IMR-90 (cell line): ENCODE measurements around the gene BCL2. TPM values are rescaled to one million over a fixed set of nuclear protein-coding genes. Genes with fewer than 3 reads are reported as not detected.

Experiments
- ATAC-seq: fragments of 200-7000 bp; cut with Tn5 transposase; 2 replicates; pipeline ENCODE4 v1.9.1; 2020; ENCODE audit warnings: low read depth, mild to moderate bottlenecking, moderate library complexity
- BruUV-seq: library from RNA; stranded (reverse); fragments of 400-500 nt; replicated peaks from 2 replicates; lab custom pipeline; 2021; lab: Mats Ljungman, UMichigan
- CTCF ChIA-PET: fragments of 300-600 bp; formaldehyde crosslinking; extraction: SDS; loops from one replicate; lab custom pipeline; 2021; ENCODE audit warnings: antibody characterized with exemption; lab: Yijun Ruan, JAX
- POLR2A ChIA-PET: fragments of 300-600 bp; sonication (Branson Sonifier 250); formaldehyde crosslinking; loops from one replicate; lab custom pipeline; 2022; ENCODE audit warnings: antibody characterized with exemption; ENCODE audit not compliant: unreplicated experiment; lab: Charles Lee
- DNase-seq: peaks from one replicate; pipeline ENCODE4 v3.0.0; 2013
- H2AFZ ChIP-seq: replicated peaks from 2 replicates; pipeline ENCODE3; 2013; ENCODE audit warnings: low read length, mild to moderate bottlenecking; ENCODE audit not compliant: poor library complexity
- H2AK5ac ChIP-seq: 2 replicates; pipeline ENCODE4 v1.6.1; 2013; ENCODE audit warnings: low read depth, low read length, inconsistent platforms
- H2AK9ac ChIP-seq: replicated peaks from 2 replicates; pipeline ENCODE3; 2013; ENCODE audit warnings: mild to moderate bottlenecking, low read depth, low read length, moderate library complexity; ENCODE audit not compliant: poor library complexity
- H2BK120ac ChIP-seq: 2 replicates; pipeline ENCODE4 v1.6.1; 2013; ENCODE audit warnings: low read depth, low read length, inconsistent platforms
- H2BK15ac ChIP-seq: 3 replicates; pipeline ENCODE4 v1.6.1; 2013; ENCODE audit warnings: low read depth, low read length, inconsistent platforms
- H2BK20ac ChIP-seq: 2 replicates; pipeline ENCODE4 v1.6.1; 2013; ENCODE audit warnings: low read depth, mild to moderate bottlenecking, inconsistent platforms, low read length, moderate library complexity
- H2BK5ac ChIP-seq: 2 replicates; pipeline ENCODE4 v1.6.1; 2013; ENCODE audit warnings: mild to moderate bottlenecking, low read depth, low read length, inconsistent platforms; ENCODE audit not compliant: poor library complexity, severe bottlenecking
- H3K14ac ChIP-seq: replicated peaks from 2 replicates; pipeline ENCODE4 v1.6.1; 2013; ENCODE audit warnings: low read depth, low read length, inconsistent platforms
- H3K18ac ChIP-seq: 2 replicates; pipeline ENCODE4 v1.6.1; 2013; ENCODE audit warnings: low read depth, low read length, control low read depth
- H3K23ac ChIP-seq: 2 replicates; pipeline ENCODE4 v1.6.1; 2013; ENCODE audit warnings: low read depth, low read length, inconsistent platforms
- H3K27ac ChIP-seq: 2 replicates; pipeline ENCODE4 v1.5.1; 2013; ENCODE audit warnings: mild to moderate bottlenecking, control low read depth, low read length; ENCODE audit not compliant: insufficient read depth
- H3K27me3 ChIP-seq: 2 replicates; pipeline ENCODE4 v1.6.1; 2013; ENCODE audit warnings: low read length; ENCODE audit not compliant: control insufficient read depth, insufficient read depth
- H3K36me3 ChIP-seq: 2 replicates; pipeline ENCODE4 v1.6.1; 2013; ENCODE audit warnings: low read length, mixed read lengths; ENCODE audit not compliant: control insufficient read depth, insufficient read depth
- H3K4ac ChIP-seq: 2 replicates; pipeline ENCODE4 v1.6.1; 2013; ENCODE audit warnings: low read depth, low read length, inconsistent platforms
- H3K4me1 ChIP-seq: 2 replicates; pipeline ENCODE4 v1.6.1; 2013; ENCODE audit warnings: low read length, mixed read lengths; ENCODE audit not compliant: control insufficient read depth, insufficient read depth
- H3K4me2 ChIP-seq: 2 replicates; pipeline ENCODE4 v1.6.1; 2013; ENCODE audit warnings: low read depth, mild to moderate bottlenecking, control low read depth, low read length, moderate library complexity
- H3K4me3 ChIP-seq: 2 replicates; pipeline ENCODE4 v1.5.1; 2013; ENCODE audit warnings: low read depth, mild to moderate bottlenecking, control low read depth, low read length, moderate library complexity; ENCODE audit not compliant: insufficient read depth
- H3K56ac ChIP-seq: 2 replicates; pipeline ENCODE4 v1.6.1; 2013; ENCODE audit warnings: low read length, inconsistent platforms; ENCODE audit not compliant: insufficient read depth; ENCODE audit errors: extremely low read depth
- H3K79me1 ChIP-seq, 2 experiments: 2 replicates each; pipeline ENCODE4 v1.6.1; 2013; ENCODE audit warnings: low read length in 2 of 2, inconsistent platforms in 1 of 2, low read depth in 1 of 2
- H3K9ac ChIP-seq: 2 replicates; pipeline ENCODE4 v1.6.1; 2013; ENCODE audit warnings: low read depth, low read length, control low read depth
- H3K9me1 ChIP-seq: 2 replicates; pipeline ENCODE4 v1.6.1; 2013; ENCODE audit warnings: low read length, inconsistent platforms; ENCODE audit not compliant: insufficient read depth
- H3K9me3 ChIP-seq: 2 replicates; pipeline ENCODE4 v1.6.1; 2013; ENCODE audit warnings: low read length; ENCODE audit not compliant: control insufficient read depth, insufficient read depth
- H4K20me1 ChIP-seq: 2 replicates; pipeline ENCODE4 v1.6.1; 2013; ENCODE audit warnings: low read length, inconsistent platforms; ENCODE audit not compliant: insufficient read depth
- H4K5ac ChIP-seq: 2 replicates; pipeline ENCODE4 v1.6.1; 2013; ENCODE audit warnings: mild to moderate bottlenecking, low read depth, low read length, control low read depth
- H4K8ac ChIP-seq, 2 experiments: 2 replicates each; pipeline ENCODE4 v1.6.1; 2013; ENCODE audit warnings: low read depth in 2 of 2, low read length in 2 of 2, control low read depth in 1 of 2, inconsistent platforms in 1 of 2
- H4K91ac ChIP-seq: 2 replicates; pipeline ENCODE4 v1.6.1; 2013; ENCODE audit warnings: low read depth, low read length, inconsistent platforms; ENCODE audit not compliant: insufficient read depth
- CEBPB ChIP-seq: IDR thresholded peaks from 2 replicates; pipeline ENCODE4 v1.6.1; 2012; ENCODE audit warnings: low read depth, low read length, improper control_type of control experiment
- CHD1 ChIP-seq: IDR thresholded peaks from 2 replicates; pipeline ENCODE4 v1.6.1; 2012; ENCODE audit warnings: low read depth, low read length, improper control_type of control experiment
- FOS ChIP-seq: fragments of 150-350 bp; IDR thresholded peaks from 2 replicates; pipeline ENCODE4 v1.6.1; 2016; ENCODE audit warnings: low read depth, low read length
- RAD21 ChIP-seq: IDR thresholded peaks from 2 replicates; pipeline ENCODE4 v1.6.1; 2012; ENCODE audit warnings: low read length, improper control_type of control experiment
- RFX5 ChIP-seq: IDR thresholded peaks from 2 replicates; pipeline ENCODE4 v1.8.0; 2012; ENCODE audit warnings: low read depth, mild to moderate bottlenecking, low read length, moderate library complexity
- WGBS, 2 experiments: methylation state at CpG; one replicate each; pipeline versions ENCODE4 v1.1.5 to v1.1.7; 2013; ENCODE audit warnings: missing lambda C conversion rate in 2 of 2; ENCODE audit not compliant: insufficient read length in 1 of 2; ENCODE audit errors: extremely low coverage in 2 of 2; 5-methylcytosine and 5-hydroxymethylcytosine counted together
- dilution Hi-C: fragments of 300-500 bp; cut with HindIII; formaldehyde crosslinking; loops from one replicate; pipeline ENCODE4 v1.14.3; 2018; ENCODE audit warnings: low sequenced_read_pairs; ENCODE audit not compliant: unreplicated experiment
- in situ Hi-C: fragments of 300-500 bp; cut with MboI; formaldehyde crosslinking; loops from 3 replicates; pipeline ENCODE4 v1.14.3; 2019; ENCODE audit warnings: low sequenced_read_pairs, inconsistent platforms, mixed read lengths
- intact Hi-C: fragments of 100-400 bp; cut with micrococcal nuclease; formaldehyde crosslinking; loops from 2 replicates; pipeline ENCODE4 v1.10.0; 2022
- polyA plus RNA-seq, 3 experiments: library from polyadenylated mRNA; depleted of rRNA; stranded (reverse); fragments of >200 nt; gene quantifications; 2 replicates each; pipeline ENCODE4 v1.2.3, GENCODE V29; 2012; ENCODE audit warnings: low replicate concordance in 1 of 3
- total RNA-seq: library from RNA; depleted of rRNA; stranded (reverse); fragments of >200 nt; gene quantifications from 2 replicates; pipeline ENCODE4 v1.2.3, GENCODE V29; 2012
- TF ChIP-seq, protein P1 (sequence below): fragments of 150-350 bp; IDR thresholded peaks from 2 replicates; pipeline ENCODE4 v1.6.1; 2016; ENCODE audit warnings: low read depth, mild to moderate bottlenecking, low read length, moderate library complexity, borderline replicate concordance

BCL2 gene
- total and polyA plus RNA-seq, 2 of the 4 experiments (the other 2 are of a cell fraction): 0.24 to 0.54 TPM

- dilution Hi-C loops (no loop called here), intact Hi-C loops (loop anchor here (5.0 kb wide), 1 partner anchor 80 kb away; the partner anchor contains the start of gene BCL2), in situ Hi-C loops (no loop called here)
- Histone ChIP-seq H2AK9ac (no peak overlapping the region), H3K9me3 (no peaks in the 10 kb centered on the region), H2BK120ac (peak overlapping the region; percentile 83), H3K23ac (no peak overlapping the region), H4K91ac (peak overlapping the region; percentile 73), H3K4me3 (no peak overlapping the region), H2AFZ (no peak overlapping the region), H3K4me1 (peaks cover 8% of the 10 kb centered on the region), H3K27me3 (peaks cover 2% of the 10 kb centered on the region), H3K36me3 (no peaks in the 10 kb centered on the region), H3K9ac (peak overlapping the region; percentile 51; the same call in 1 of the 2 replicates), H3K27ac (peak overlapping the region; percentile 61; the same call in 1 of the 2 replicates), H2BK15ac (peak overlapping the region; percentile 85; the same call in 1 of the 3 replicates), H3K18ac (peak overlapping the region; percentile 48), H4K20me1 (no peaks in the 10 kb centered on the region), H4K5ac (peak overlapping the region; percentile 64; the same call in 1 of the 2 replicates), H3K56ac (no peak overlapping the region), H3K4me2 (peak overlapping the region; percentile 78), H2AK5ac (peak overlapping the region; percentile 72; the same call in 1 of the 2 replicates), H2BK20ac (peak overlapping the region; percentile 79), H3K9me1 (peaks cover 3% of the 10 kb centered on the region; the same call in 1 of the 2 replicates), H4K8ac (peak overlapping the region; percentile 36; a peak in 1 of 4 replicates), H3K79me1 (no peaks in the 10 kb centered on the region), H2BK5ac (peak overlapping the region; percentile 25), H3K4ac (peak overlapping the region; percentile 79), H3K14ac (no peak overlapping the region)
- ATAC-seq (peak; percentile 16), DNase-seq (no peak)
- BruUV-seq: no TSS peak
- TF ChIP-seq, protein P1, sequence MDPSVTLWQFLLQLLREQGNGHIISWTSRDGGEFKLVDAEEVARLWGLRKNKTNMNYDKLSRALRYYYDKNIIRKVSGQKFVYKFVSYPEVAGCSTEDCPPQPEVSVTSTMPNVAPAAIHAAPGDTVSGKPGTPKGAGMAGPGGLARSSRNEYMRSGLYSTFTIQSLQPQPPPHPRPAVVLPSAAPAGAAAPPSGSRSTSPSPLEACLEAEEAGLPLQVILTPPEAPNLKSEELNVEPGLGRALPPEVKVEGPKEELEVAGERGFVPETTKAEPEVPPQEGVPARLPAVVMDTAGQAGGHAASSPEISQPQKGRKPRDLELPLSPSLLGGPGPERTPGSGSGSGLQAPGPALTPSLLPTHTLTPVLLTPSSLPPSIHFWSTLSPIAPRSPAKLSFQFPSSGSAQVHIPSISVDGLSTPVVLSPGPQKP: no peak
- no peak for TF ChIP-seq RAD21
- TF ChIP-seq FOS: no peak
- no peak for TF ChIP-seq RFX5
- TF ChIP-seq CEBPB: peak; percentile 57; the same call in 1 of the 2 replicates
- TF ChIP-seq CHD1: no peak
- 85% methylated on average over 3 of the region's 21 CpGs; no CpG with 5 or more reads in 1 of the 2 experiments for WGBS, 2 experiments
- POLR2A ChIA-PET: no interaction called here
- CTCF ChIA-PET: no interaction called here
Observed at GRCh38 chr18:63236921-63237846, 82.4 kb downstream of the BCL2 start.
